ENCODE measurements around the gene CUX1.

- TF ChIP-seq CTCF (IDR thresholded peaks at IDR 0.05) (no peak), POLR2A (IDR thresholded peaks at IDR 0.05) (no peak), EP300 (IDR thresholded peaks at IDR 0.05) (no peak)
These were observed 180.8 kb downstream of the CUX1 start for GRCh38 chr7:101998029-101998905.

Data from ovary (tissue), 3 donors.